Mucosa of gallbladder (tissue), 1 donor: ENCODE measurements around the gene GGCT. TPM values are rescaled to one million over a fixed set of nuclear protein-coding genes. Genes with fewer than 3 reads are reported as not detected.
"Not testable (repeated sequence)": the region's sequence is repeated elsewhere in the genome, so short reads cannot be mapped to it uniquely, and the experiment has no call there.

Experiments used
- DNase-seq: peaks from one replicate; pipeline ENCODE4 v3.0.0-alpha.2; 2020; ENCODE audit warnings: low spot score
- total RNA-seq: library from RNA; stranded (reverse); gene quantifications from one replicate; pipeline ENCODE4 v1.2.1, GENCODE V29; 2021
- donor health status: DM: no; HTN: no; CAD: no.

Gene GGCT, protein sequence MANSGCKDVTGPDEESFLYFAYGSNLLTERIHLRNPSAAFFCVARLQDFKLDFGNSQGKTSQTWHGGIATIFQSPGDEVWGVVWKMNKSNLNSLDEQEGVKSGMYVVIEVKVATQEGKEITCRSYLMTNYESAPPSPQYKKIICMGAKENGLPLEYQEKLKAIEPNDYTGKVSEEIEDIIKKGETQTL
- total RNA-seq, result 69.5 TPM

DNA sequence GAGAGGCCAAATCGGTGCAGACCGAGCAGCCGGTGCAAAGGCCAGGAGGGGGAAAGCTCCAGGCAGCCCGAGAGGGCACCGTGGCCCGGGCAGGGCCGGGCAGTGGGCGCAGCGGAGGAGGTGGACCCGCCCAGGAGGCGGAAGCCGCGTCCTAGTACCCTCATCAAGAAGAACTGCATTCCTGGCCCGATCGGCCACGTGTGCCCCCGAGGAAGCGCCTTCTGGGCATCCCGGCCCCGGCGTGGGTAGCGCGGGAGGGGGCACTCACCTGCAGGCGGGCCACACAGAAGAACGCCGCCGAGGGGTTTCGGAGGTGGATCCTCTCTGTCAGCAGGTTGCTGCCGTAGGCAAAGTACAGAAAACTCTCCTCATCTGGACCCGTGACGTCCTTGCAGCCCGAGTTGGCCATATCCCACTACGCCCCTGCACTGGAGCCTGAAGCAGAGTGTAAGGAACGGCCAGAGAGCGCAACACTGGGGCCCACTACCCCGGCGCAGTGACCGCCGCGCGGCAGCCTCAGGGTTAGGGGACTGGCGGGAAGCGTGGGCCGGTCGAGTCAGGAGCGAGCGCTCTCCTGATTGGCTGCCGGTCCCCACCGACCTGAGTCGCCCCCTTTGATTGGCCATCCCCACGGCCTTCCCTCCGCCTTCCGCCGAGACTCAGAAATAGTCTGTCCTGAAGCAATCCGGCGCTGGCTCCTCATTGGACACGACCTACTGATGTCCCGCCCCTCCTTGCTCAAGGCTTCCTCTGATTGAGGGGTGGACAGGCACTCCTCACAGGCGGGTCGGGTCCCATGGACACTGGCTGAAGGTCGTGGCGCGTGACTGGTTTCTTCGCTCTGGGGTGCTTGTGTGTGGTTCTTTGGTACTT lies at the start of gene GGCT:
Gene GGCT (minus strand): TSS at position 529 of the 873 bp plus-strand sequence. CDS start 120 bp downstream, at position 409.
- DNase-seq, result peak; percentile 99

DNA sequence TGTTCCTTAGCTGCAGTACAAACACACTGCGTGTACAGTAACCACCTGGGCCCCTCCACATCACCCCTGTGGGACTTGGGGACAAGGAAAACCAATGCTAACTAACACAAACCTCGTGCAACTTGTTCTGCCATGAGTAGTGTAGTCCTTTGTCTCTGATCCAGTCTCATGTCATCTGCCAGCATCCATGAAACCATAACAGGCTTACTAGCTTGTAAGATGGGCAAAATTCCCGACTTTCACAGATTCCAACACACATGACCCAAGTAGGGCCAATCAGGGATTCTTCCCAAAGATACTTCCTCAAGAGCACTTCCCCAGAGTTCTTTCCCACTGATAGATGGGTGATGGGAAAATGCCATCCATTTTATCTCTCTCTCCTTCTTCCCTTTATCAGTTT lies 48.9 kb upstream of the GGCT start:
- DNase-seq, result no peak

- no peak for DNase-seq
Measured at GRCh38 chr7:30553141-30553540, 48.5 kb upstream of the GGCT start.

DNA sequence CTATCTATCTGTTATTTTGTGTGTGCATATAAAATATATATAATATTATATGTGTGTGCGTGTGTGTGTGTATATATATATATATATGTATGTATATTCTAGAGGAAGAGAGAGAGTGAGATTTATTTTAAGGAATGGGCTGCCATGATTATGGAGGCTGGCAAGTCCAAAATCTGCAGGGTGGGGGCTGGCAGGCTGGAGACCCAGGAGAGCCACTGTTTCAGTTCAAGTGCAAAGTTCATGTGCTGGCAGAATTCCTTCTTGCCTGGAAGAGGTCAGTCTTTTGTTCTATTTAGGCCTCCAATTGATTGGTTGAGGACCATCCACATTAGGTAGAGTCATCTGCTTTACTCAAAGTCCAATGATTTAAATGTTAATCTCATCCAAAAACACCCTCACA lies 47.7 kb upstream of the GGCT start:
- DNase-seq, result no peak

- no peak for DNase-seq
Measured at GRCh38 chr7:30549931-30550493, 45.4 kb upstream of the GGCT start.

GRCh38 chr7:30548845-30549244 lies 44.2 kb upstream of the GGCT start:
- DNase-seq, result peak; percentile 76

- no peak for DNase-seq
Measured at GRCh38 chr7:30546596-30546995, 42.0 kb upstream of the GGCT start.

DNA sequence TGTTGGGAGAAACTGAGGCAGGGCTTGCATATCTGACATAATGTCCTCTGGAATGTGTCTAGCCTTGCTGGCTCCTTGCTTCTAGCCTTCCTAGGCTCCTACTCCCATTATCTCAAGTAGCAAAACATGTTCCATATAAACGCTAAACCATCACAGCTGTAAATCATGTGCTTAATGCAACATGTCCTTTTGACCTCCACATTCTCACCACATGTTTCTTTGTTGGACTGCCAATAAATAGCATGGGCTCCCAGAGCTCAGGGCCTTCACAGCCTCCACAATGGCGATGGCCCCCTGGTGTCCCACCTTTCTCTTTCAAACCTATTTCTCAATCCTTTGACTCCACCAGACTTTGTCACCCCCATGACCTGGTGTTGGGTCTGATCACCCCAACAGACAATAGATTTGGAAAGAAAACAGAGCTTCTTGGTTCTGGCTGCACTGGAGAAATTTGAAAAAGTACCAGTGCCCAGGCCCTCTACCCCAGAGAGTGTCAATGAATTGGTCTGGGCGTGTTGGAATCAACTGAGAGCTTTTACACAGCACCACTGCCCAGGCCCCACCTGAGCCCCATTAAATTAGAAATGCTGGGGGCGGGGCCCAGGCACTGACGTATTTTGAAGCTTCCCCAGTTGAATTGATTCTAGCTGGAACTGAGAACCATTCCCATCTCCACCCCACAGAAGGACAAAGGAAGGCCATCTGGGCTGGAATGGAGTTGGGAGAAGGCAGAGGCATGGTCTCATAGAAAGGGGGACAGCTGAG lies 41.3 kb upstream of the GGCT start:
- DNase-seq, result no peak

- DNase-seq, result no peak
Measured at GRCh38 chr7:30543813-30544525, 39.3 kb upstream of the GGCT start.

DNA sequence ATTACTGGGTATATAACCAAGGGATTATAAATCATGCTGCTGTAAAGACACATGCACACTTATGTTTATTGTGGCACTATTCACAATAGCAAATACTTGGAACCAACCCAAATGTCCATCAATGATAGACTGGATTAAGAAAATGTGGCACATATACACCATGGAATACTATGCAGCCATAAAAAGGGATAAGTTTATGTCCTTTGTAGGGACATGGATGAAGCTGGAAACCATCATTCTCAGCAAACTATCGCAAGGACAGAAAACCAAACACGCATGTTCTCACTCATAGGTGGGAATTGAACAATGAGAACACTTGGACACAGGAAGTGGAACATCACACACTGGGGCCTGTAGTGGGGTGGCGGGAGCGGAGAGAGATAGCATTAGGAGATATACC lies 38.5 kb upstream of the GGCT start:
- DNase-seq, result not testable (repeated sequence)

DNA sequence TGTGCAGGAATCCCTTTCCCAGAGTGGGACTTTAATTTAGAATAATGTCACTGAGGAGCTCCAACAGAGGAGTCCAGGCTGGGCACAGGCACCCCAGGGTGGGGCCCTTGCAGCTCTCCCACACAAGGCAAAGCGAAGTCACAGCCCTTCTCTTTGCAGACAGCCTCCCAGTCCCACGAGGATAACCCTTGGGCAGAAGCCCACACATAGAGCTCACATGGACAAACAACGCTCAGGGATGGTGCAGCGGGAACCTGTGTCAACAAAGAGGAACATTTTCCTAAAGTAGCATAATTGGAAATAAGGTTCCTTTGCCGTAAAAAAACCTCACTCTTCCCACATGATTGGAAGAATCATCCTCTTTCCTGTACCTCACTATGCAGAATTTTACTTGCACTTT lies 29.3 kb upstream of the GGCT start:
- DNase-seq, result no peak

DNA sequence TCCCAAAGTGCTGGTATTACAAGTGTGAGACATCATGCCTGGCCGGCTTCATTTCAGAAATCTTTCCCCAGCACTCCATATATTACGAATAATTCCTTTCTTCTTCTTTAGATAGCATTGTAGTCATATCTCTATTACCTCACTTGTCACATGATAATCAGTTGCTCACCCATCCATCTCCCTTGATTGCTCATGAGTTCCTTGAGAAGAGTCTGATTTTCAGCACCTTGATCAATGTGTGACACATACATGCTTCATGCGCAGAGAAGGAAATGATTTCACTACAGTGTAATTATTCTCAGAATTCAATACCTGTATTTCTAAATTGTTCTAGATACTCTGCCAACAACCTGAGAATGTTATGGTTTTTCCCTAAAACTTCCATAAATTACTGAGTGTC lies 26.7 kb upstream of the GGCT start:
- no peak for DNase-seq

DNA sequence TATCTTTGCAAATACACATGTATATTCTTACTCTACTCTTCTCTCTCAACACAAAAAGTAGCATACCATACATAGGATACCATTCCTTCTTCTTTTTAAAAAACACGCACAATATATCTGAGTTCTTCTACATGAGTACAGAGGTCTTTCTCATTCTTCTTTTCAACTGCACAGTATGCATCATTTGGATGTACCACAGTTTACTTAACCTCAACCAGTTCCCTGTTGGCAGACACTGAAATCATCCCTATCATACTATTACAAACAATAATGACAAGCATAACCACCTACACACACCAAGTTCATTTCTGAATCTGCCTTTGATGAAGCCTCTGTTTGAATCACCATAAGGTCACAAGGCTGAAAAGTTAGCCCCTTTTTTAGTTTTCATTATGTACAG lies 25.7 kb upstream of the GGCT start:
- DNase-seq, result no peak

DNA sequence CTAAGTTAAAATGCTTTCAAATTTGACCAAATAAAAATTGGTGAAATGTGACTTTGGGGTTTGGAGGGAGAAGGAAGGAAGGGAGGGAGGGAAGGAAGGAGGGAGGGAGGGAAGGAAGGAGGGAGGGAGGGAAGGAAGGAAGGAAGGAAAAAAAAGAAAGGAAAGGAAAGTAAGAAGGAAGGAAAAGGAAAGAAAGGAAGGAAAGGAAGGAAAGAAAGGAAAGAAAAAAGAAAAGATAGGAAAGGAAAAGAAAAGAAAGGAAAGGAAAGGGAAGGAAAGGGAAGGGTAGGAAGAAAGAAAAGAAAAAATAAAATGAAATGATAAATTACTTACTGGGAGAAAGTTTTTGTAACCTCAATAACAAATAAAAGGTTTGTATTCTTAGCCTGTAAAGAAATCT lies 24.1 kb upstream of the GGCT start:
- no peak for DNase-seq

DNA sequence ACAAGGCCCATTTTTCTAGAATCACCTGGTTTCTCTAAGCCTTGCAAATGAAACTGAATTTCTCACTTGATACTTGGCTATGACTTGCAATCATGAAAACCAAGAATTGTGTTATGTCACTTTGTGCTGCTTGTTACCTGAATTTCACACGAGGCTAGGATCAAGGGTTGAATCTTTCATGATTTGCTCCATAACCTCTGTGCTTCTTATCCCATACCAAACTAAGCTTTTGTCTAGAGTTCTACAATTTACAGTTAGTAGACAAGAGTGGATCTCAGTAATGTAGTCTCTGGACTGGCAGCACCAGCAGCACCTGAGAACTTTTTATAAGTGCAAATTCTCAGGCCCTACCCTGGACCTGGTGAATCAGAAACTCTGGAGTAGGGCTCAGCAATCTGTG lies 22.7 kb upstream of the GGCT start:
- DNase-seq, result not testable (repeated sequence)

DNA sequence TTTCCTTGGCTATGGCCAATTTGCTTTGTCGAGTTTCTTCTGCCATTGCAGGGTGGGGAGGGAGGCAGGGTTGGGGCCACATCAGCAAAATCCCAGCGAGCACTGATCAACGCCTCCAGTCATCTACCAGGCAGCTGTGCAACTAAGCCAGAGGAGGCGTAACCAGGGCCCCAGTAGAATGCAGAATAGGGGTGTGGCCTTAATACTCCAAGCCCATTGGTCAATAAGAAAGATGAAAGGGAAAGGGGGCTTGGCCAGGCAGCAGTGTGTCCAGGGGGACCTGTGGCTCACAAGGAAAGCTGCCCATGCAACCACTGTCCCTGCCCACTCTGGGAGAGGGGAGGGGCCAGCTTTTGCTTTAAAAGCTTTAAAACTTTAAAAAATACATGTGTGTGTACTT lies 21.5 kb upstream of the GGCT start:
- DNase-seq, result no peak

DNA sequence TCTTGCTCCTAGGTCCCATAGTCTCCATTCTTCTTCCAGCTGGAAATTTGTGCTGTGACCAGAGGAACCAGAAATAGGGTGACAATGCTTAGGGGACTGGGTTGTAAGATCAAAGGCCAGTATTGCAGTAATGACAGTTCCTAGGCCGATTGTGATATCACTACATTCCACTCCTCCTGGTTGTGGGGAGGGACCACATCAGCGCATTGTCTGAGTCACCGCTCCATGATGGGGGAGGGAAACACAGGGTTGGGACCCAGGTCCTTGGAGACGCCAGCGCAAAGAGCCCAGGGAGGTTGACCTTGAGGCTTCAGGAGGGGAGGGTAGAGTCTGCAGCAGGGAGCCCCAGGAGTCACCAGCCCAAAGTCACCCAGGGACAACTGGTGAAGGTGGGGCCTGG lies 20.8 kb upstream of the GGCT start:
- peak; percentile 60 for DNase-seq

GRCh38 chr7:30524545-30524944 lies 19.9 kb upstream of the GGCT start:
- DNase-seq, result peak; percentile 56

DNA sequence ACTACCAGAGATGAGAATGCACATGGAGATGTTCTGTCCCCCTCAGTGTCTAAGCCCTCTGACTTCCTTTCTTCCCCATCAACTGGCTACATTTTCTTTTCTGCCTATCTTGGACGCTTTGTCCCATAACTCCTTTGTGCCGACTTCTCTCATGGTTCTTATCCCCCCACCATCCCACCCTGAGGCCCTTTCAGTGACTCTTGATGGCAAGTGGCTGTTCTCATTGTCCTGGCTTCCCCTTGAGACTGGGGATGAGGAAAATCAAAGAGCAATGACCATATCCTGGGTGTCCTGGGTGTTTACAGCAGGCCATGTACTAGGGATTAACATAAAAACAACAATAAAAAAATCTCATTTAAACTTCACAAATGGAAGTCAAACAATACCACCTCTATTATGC lies 18.8 kb upstream of the GGCT start:
- DNase-seq, result no peak

- no peak for DNase-seq
Measured at GRCh38 chr7:30522159-30522558, 17.5 kb upstream of the GGCT start.

DNA sequence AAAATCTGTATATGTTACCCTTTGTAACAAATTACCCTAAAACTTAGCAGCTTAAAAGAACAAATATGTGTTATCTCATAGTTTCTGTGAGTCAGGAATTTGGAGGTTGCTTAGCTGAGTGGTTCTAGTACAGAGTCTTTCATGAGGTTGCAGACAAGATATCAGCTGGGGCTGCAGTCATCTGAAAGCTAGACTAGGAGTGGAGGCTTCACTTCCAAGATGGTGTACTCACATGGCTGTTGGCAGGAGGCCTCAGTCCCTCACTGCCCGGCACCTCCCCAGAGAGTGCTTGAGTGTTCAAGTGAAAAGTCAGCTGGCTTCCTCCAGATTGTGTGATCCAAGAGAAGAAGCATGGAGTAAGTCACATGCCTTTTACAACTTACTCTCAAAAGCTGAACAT lies 16.9 kb upstream of the GGCT start:
- DNase-seq, result peak; percentile 29

DNA sequence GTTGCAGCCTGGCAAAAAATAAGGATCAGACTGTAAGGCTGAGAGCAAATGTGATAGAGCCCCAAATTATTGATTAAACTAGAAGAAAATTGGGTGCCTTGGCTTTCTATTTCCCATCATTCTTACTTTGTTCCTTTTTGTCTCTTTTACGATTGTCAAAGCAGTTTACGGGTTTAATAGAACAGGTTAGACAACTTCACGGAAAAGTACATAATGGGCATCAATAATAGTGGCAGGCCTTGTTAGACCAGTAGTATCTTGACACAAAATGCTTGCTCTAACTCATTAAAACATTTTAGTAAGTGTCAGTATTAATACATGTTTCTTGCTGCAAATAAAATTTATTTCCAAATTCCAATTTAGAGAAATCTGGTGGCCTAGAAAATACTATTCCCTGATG lies 14.5 kb upstream of the GGCT start:
- DNase-seq, result no peak
